NCI-H82 treated with DMSO at 0.1 percent for 48 hours (cell line): ENCODE results near the gene SHLD1.
"Not testable (repeated sequence)": the region's sequence is repeated elsewhere in the genome, so short reads cannot be mapped to it uniquely, and the experiment has no call there.

Experiments
- DNase-seq: peaks from one replicate; lab custom pipeline; 2025; ENCODE audit not compliant: unreplicated experiment; lab: John Stamatoyannopoulos, UW

SHLD1 gene

GRCh38 chr20:5749952-5750779 lies at the start of gene SHLD1:
SHLD1 (plus strand) TSS chr20:5750401; CDS start chr20:5772866, 22,465 bp downstream.
- DNase-seq = peak; percentile 82

GRCh38 chr20:5702339-5702738 lies 47.9 kb upstream of the SHLD1 start:
- not testable (repeated sequence) for DNase-seq

- DNase-seq = no peak
These were observed 46.5 kb upstream of the SHLD1 start for GRCh38 chr20:5703681-5704101.

- DNase-seq = no peak
These were observed 44.4 kb upstream of the SHLD1 start for GRCh38 chr20:5705827-5706226.

GRCh38 chr20:5706797-5707196 lies 43.4 kb upstream of the SHLD1 start:
- no peak for DNase-seq

- no peak for DNase-seq
These were observed 39.6 kb upstream of the SHLD1 start for GRCh38 chr20:5710551-5710950.

GRCh38 chr20:5714261-5715041 lies 35.8 kb upstream of the SHLD1 start:
- DNase-seq = no peak

GRCh38 chr20:5715071-5715841 lies 34.9 kb upstream of the SHLD1 start:
- no peak for DNase-seq

- no peak for DNase-seq
These were observed 33.2 kb upstream of the SHLD1 start for GRCh38 chr20:5716953-5717352.

GRCh38 chr20:5718896-5719595 lies 31.2 kb upstream of the SHLD1 start:
- no peak for DNase-seq

GRCh38 chr20:5719861-5720403 lies 30.3 kb upstream of the SHLD1 start:
- DNase-seq = no peak

- DNase-seq = no peak
These were observed 29.5 kb upstream of the SHLD1 start for GRCh38 chr20:5720696-5721095.

- not testable (repeated sequence) for DNase-seq
These were observed 28.8 kb upstream of the SHLD1 start for GRCh38 chr20:5721356-5721755.

- no peak for DNase-seq
These were observed 27.3 kb upstream of the SHLD1 start for GRCh38 chr20:5722927-5723326.

- DNase-seq = not testable (repeated sequence)
These were observed 25.1 kb upstream of the SHLD1 start for GRCh38 chr20:5725183-5725463.

- DNase-seq = no peak
These were observed 23.1 kb upstream of the SHLD1 start for GRCh38 chr20:5727018-5727515.

- no peak for DNase-seq
These were observed 20.9 kb upstream of the SHLD1 start for GRCh38 chr20:5729348-5729747.

GRCh38 chr20:5730131-5730530 lies 20.1 kb upstream of the SHLD1 start:
- DNase-seq = no peak

GRCh38 chr20:5731753-5732366 lies 18.3 kb upstream of the SHLD1 start:
- no peak for DNase-seq

- no peak for DNase-seq
These were observed 15.6 kb upstream of the SHLD1 start for GRCh38 chr20:5734602-5735001.
